HG03469 (cell line): ENCODE results near the gene MTHFSD.

Source experiments
- ATAC-seq: cut with Tn5 transposase; IDR thresholded peaks from one replicate; pipeline ENCODE4 v1.9.1; 2021; ENCODE audit warnings: mild to moderate bottlenecking, moderate library complexity, moderate number of reproducible peaks; ENCODE audit not compliant: unreplicated experiment

The MTHFSD gene

DNA sequence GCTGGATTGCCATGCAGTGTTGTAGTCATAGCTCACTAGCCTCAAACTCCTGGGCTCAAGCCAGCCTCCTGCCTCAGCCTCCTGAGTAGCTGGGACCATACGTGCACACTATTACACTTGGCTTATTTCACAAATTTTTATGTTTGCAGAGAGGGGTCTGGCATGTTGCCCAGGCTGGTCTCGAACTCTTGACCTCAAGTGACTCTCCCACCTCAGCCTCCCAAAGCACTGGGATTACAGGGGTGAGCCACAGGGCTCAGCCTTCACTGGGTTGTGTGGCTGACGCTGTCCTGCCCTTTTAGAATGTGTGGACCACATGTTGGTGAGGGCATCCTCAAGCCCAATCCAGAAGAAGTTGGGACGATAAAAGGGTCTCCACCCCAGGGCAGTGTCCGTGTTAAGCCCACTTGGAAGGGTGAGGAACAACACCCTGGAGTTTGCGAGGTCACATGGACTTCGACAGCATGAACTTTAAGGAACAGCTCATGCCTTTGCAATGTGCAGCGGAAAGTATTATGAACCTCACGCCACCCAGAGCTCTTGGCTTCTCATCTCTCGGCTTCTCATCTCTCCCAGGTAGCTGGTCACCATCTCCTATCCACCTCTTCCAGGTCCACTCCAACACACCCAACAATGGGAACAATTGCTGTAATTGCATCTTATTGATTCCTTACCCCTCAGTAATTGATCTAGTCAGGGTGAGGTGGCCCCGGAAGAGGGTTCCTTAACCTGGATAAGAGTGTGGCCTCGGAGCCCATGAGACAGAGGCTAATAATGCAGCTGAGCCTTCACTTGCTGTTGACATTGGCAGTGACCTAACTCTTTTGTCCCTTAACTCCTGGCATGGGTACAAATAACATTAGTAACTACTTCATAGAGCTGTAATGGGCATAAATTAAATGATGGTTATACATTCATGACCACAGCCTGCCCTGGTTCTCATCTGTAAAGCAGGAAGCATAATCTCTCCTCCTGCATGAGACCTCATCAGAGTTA is 30.0 kb upstream of the MTHFSD start:
- no peak for ATAC-seq

DNA sequence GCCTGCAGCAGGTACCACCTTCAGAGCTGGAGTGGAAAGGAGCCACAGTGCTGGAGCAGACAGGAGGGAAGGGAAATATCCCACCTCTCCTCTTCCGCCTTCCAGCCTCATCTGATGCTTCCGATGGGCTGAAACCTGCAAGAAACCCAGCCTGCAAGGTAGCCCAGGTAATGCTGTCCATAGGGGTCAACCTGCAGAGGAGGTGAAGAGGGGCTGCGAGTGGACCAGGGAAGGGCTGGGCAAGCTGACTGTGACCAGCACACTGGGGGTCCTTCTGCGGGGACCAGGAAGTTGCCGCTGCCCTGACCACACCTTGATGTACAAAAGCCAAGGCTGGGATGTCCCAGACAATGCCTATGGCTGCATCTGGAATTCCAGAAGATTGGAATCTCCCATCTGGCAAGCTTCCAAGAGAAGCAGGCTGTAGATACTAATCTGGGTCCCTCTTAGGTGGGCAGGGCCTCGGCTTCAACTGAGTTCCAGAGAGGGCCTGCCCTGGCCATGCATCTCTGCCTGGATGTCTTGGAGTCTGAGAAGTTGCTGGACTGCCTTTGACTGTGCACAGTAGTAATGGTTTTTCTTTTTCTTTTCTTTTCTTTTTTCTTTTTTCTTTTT is 29.1 kb upstream of the MTHFSD start:
- no peak for ATAC-seq

DNA sequence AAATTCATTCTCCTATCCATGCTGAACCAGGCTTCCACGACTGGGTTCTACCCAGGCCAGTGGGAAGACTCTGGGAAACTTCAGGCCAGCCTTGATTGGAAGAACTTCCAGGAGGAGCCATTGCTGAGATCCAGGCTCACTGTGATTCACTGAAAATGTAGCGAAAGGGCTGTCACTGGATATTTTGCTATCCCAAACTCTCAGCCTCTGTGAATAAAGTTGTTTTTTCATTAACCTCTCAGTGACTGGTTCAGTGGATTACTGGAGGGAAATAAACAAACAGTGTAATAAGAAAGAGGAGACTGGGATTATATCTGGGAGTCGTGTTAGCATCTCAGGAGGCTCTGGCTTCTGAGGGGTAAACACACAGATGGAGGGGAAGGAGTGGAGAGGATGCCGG is 26.4 kb upstream of the MTHFSD start:
- ATAC-seq: no peak

DNA sequence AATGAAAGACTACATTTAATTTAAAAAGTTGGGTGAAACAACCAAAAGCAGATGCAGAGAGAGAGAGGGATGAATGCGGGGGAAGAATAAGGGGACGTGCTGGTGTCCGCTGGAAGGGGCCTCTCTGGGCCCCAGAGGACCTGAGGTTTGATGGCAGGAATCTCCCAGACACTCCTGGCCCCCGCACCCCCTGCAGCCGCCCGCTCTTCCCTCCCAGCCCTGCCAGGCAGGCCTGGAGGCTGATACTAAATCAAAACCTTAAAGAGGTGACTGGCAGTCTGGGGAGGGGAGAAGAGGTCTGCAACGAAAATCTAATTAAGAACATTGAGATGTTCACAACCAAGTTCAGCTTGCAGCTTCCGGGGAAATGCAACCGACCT is 25.7 kb upstream of the MTHFSD start:
- no peak for ATAC-seq

DNA sequence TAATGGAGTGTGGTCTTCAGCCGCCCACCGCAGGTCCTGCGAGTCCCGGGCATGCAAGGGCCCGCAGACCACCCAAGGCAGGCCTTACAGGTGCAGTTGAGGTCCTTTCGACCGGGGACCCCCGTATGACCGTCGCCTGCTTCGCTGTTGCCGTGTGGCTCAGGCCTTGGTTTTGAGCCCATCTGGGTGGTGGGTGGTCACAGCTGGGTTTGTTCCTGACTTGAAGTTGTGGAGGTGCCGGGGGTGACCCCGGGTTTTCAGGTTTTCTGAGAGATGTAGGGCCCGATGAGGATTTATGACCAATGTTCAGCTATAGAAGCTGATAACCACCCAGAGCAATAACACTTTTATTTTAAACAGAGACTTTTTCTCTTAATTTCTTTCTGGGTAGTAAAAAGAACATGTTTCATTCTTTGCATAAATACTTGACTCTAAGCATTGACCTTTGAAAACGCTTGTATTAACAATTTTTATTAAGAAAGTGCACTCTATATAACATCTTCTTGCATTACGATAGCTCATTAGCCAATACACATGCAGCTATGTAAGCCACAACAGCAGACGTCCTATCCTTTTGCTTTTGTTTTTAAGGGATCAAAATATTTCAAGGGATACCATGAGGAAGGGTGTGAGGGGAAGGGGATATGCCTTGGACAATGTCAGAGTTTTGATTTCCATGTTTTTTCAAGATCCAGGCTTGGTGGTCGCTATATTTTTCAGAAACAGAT is 25.2 kb upstream of the MTHFSD start:
- ATAC-seq: no peak

DNA sequence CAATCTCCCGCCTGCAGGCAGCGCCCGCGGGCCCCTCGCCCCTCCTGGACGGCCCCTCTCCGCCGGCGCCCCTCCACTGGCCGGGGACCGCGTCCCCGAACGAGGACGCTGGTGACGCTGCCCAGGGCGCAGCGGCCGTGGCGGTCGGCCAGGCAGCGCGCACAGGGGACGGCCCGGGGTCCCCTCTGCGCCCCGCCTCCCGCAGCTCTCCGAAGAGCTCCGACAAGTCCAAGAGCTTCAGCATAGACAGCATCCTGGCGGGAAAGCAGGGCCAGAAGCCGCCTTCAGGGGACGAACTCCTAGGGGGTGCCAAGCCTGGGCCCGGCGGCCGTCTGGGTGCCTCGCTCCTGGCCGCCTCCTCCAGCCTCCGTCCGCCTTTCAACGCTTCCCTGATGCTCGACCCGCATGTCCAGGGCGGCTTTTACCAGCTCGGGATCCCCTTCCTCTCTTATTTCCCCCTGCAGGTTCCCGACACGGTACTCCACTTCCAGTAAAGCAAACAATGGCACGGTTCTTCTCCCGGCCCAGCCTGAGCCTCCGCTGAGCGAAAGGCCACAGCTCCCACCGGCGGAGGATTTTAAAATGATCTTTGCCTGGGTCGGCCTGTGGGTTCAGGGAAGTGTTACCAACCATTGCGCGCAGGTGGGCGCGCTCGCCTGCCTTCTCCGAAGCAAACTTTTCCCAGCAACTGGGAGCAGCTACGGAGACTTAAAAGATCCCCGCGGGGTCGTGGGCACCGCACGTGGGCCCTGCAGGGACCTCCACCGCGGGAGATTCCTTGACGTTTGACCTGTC is 24.4 kb upstream of the MTHFSD start:
- ATAC-seq: no peak

DNA sequence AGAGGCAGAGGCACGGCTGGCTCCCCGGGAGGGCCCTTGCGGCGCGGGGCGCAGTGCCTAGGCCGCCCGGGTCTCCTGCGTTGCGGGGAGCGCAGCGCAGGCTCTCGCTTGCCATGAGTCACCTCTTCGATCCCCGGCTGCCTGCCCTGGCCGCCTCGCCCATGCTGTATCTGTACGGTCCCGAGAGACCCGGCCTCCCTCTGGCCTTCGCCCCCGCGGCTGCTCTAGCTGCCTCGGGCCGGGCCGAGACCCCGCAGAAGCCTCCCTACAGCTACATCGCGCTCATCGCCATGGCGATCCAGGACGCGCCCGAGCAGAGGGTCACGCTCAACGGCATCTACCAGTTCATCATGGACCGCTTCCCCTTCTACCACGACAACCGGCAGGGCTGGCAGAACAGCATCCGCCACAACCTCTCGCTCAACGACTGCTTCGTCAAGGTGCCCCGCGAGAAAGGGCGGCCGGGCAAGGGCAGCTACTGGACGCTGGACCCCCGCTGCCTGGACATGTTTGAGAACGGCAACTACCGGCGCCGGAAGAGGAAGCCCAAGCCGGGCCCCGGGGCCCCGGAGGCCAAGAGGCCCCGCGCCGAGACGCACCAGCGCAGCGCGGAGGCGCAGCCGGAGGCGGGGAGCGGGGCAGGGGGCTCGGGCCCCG is 23.7 kb upstream of the MTHFSD start:
- no peak for ATAC-seq

DNA sequence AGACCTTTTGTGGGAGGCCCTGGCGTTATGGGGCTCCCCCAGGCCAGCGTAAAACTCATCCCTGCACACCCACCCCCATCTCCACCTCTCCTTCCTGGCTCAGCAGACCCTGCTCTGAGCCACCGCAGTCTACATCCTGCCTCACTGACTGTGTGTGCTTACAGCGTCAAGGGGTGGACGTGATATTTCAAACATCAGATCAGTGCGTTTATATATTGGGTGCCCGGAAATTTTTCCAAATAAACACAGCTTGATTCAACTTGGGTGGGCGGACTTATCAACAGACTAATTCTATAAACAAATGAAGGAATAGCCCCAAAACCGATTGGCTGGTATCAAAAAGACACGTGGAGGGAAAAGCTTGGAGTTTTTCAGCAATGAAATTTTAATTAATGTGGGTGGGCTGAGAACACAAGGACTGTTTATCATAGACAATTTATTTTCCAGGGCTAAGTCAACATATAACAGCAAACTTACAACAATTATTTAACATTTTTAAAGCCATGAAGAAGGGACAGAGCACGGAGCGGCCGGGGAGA is 23.1 kb upstream of the MTHFSD start, which contains the start of gene FOXL1:
Gene FOXL1 (plus strand): TSS at position 489 of the 539 bp plus-strand sequence. CDS start 175 bp downstream, outside the sequence.
- ATAC-seq: no peak

DNA sequence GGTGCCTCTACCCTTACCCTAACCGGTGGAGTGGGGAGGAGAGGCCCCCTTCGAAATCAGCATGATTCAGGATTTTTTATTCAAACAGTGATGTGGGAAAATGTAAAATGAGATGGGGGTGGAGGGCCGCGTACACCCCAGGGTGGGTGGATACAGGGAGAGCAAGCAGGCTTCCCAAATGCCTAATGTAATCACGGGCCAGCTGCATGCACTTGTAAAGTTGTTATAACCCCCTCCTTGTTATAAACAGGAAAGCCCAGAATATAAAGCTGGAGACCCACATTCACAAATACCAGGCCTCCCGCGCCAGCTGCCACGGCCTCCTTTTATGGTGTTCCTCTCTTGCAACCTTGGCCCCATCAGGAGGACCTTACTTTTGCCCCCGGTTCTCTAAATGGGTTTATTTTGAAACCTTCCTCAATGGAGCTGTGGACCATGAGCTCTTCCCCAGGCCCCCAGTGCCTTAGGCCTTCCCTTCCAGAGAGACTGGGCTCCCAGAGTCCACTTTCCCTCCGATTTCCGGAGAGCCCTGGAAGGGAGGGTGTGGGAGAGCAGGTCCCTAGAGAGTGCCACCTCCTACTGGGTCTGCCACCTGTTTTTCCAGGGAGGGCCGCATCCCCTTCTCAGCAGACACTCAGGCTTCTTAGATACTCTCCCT is 22.4 kb upstream of the MTHFSD start:
- ATAC-seq: no peak

DNA sequence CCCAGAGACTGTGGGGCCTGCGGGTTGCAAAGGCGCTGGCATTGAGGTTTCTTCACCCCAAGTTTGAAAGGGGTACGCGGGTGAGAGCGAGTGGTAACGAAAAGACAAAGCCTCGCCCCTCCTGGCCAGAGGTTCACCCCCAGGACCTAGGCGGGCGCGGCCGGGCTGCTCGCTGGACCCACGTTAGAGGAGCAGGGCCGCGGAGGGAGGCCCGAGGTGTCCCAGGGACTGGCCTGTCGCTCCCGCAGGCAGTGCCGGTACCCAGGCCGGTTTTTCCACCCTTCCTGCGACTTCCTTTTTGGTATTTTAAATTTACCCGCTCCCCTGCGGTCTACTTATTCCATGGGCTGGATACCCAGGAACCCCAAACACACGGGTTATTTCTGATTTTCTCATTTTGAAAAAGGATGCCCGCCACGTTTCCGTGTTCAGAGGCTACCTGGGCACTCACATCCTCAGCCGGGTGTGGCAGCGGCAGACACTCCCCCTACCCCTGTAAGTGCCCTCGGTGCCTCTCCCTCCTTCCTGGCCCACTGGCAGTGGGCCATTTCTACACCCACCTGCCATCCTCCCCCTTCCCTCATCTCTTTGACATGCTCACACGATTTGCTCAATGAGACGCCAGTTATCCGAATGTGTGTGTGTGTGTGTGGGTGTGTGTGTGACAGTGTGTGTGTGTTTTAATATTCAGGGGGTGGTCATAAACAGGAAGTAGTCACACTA is 21.7 kb upstream of the MTHFSD start:
- no peak for ATAC-seq

DNA sequence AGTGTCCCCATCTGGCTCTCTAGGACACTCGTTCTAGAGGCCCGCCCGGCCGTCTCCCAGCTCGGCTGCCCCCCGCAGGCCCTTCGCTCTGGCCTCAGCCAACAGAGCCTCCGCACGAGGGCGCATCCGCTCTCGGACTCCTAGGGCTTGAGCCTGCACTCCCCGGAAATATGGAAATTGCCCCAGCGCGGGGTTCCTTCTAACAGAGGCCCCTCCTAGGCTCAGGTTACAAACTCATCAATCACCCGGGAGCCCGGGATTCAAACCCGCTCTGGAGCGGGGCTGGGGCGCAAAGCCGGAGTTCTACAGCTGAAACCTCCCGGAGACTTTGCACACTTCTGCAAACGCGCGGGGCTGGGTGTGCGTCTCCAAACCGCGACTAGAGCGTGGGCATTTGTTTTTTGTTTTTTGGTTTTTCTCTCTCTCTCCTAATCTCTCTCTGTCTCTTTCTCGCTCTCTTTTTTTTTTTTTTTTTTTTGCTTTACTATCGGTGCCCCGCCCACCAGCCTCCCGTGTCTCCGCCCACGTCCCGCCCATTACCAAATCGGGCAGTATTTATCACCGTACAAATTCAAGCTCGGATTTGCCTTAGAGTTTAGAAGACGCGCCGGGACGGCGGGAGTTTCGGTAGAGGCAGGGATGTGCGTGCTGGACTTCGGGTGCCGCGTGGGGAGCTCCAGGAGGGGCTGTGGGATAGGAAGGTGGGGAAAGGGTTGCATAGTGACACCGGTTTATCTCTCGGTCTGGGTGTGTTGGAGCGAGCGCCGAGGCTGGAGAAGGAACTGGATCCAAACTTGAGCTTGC is 20.9 kb upstream of the MTHFSD start:
- no peak for ATAC-seq

DNA sequence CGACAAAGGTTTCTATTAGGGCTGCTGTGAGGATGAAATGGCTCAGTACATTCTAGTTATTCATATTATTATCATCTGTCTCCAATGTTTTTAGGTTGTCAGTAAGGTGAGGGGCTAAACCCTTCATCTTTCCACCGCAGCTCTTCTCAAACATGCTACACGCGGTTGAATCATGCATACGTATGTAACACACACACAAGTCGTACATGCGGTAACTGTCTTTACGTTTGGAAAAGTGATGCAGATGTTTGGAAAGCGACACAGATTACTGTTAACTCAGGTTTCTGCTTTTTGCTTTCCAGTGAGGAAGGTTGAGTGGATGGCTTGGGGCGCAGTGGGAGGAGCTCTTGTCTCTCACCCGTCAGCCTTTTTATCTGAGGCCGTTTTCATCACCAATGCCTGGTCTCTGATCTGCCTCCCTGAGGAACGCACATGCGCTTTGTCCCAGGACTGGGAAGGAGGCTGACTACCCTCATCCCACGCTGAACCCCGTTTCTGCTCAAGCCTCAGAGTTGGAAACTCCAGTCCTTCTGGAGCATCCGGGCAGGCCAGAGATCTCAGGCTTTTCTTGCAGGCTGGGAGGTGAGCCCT is 20.2 kb upstream of the MTHFSD start:
- no peak for ATAC-seq

DNA sequence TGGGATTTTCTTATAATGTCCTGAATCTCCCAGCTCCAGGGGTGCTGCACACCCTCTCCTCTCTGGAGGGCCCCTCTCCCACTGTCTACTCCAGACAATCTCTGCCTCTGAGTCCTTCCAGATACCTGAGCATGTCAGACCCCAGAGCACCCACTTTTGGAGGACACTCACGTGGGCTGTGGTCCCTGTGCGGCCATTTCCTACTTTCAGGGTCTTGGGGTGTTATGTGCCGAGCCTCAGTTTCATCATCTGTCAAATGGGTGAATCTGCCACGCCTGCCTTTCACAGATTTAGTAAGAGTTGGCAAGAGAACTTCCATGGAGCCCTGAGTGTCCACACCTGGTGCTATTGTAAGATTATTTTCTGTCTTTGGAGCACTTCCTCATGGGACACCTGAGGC is 19.6 kb upstream of the MTHFSD start:
- ATAC-seq: no peak

DNA sequence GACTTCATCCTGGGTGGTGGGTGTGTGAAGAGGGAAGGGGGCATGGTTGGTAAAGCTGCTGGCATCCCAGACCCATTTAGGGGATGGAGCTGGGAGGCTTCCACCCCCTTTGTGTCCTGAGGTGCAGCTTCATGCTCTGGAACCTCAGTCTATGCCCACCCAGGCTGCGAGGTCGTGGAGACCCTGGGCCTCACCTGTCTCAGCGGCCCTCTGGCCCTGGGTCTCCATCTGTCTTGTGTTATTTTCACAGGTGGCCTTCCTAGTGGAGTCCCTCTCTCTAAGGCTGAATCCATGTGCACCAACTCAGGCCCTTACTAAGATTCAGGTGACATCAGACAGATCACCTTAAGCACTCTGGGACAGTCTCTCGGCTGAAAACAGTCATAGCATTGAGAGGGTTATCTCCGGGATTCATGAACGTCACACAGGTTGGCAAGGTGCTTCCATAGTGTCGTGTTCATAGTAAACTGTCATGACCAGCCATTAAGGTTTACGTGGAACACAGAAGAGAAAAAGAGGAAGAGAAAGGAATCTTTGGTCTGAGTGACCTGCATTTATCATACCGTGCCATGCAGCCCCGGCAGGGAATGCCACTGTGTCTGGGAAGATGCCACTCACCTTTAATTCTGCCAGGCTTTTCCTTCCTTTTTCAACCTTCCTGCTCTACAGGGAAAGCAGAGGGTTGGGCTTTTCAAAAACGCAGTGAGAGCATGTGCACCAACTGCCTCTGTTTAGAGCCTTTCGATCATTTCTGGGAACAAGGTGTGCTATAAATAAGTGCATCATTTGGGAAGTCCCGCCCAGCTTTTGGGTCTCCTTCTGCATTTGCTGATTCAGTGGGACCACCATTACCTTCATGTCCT is 18.8 kb upstream of the MTHFSD start:
- ATAC-seq: no peak

DNA sequence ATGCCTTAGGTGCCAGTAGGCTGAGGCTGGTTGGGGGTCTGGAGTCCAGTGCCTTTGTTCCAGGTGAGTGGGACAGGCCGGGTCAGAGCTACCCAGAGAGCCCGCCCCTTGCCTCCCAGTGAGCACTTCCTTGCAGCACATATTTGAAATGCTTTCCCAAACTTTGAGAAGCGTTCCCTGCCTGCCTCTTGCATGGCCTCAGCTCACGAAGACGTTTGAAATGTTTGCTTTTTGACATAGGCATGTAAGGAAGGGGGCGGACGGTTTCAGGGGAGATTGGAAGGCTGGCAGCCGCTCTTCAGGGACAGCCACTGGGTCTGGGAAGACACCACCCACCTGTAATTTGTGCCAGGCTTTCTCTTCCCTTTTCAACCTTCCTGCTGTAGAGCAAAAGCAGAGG is 18.2 kb upstream of the MTHFSD start:
- ATAC-seq: no peak

DNA sequence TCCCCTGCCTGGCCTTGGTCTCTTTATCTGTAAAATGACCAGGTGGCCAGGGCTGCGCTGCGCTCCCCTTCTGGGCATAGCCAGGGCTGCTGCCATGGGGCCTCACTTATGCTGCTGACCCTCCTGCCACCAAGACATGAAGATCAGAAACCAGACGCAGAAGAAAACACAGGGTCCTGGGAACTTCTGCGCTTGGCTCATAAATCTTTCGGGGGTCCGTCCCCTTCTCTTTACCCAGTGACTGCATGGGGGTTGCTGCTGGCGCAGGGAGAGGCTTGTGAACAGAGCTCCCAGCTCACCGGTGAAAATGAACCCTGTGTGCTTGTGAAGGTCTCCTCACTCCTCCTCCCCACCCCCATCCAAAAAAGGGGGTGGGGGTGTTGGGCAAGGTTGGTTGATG is 17.6 kb upstream of the MTHFSD start:
- ATAC-seq: no peak
